COLO829 (cell line): ENCODE measurements around the gene VDR.

Source experiments
- DNase-seq: peaks from one replicate; pipeline ENCODE4 v3.0.0; 2012; ENCODE audit warnings: low spot score

Gene VDR

DNA sequence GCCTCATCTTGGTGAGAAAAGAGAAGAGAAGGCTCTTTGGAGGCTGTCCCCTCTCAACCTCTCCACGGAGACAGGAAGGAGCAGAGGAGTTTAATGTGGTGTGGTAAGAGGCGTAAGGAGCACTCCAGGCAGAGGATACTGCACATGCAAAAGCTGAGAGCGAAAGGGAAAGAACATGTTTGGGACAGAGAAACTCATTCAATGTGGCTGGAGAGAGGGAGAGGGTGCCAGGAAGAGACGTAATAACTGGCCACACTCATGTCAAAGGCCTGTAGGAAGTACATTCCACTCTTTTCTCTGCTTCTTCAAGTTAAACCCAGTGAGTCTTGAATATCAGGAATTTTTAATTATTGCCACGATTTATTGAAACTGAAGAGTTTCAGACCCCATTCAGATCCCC is 12.0 kb downstream of the VDR start:
- DNase-seq, result no peak

DNA sequence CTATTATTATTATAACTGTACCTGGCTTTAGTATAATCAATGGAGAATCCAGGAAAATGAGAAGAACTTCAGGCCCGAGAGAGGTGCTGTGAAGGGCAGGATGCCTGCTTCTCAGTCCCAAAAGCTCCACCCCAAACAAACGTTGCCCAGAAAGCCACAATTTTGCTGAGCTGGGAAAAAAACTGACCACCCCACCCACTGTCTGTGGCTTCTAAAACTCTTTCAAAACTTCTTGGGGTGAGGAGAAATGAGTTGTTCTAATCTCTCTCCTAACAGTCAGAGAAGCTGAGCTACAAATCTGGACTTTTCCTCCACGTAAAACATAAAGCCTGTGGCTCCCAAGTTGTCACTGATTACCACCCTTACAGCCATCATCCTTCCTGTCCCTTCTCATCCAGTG is 13.4 kb downstream of the VDR start:
- DNase-seq, result no peak

GRCh38 chr12:47889040-47889439 is 15.8 kb downstream of the VDR start:
- no peak for DNase-seq

- DNase-seq, result no peak
Measured at GRCh38 chr12:47888153-47888819, 16.5 kb downstream of the VDR start.

- DNase-seq, result no peak
Measured at GRCh38 chr12:47887529-47887928, 17.3 kb downstream of the VDR start.

DNA sequence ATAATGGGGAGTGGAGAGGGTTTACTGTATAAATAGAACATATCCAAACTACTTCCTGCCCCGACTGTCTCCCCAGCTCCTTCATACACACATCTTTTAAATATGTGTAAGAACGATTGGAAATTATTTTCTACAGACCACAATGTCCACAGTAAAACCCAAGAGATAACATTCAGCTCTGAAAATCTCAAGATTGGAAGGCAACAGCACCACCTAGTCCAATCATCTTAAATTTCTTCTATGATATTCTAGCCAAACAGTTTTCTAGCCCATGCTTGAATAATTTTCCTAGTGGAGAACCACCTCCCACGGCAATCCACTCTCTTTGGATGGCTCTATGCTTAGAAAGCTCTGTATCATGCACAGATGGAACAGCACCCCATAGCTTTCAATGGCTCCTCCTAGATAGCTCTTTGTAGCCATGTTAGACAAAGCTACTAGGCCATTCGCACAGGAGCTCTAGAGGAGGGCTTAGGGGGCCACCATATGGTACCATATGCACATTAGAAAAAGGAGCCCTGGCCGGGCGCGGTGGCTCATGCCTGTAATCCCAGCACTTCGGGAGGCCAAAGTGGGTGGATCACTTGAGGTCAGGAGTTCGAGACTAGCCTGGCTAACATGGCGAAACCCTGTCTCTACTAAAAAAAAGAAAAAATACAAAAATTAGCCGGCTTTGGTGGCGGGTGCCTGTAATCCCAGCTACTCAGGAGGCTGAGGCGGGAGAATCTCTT is 18.1 kb downstream of the VDR start:
- no peak for DNase-seq

- DNase-seq, result no peak
Measured at GRCh38 chr12:47885566-47885965, 19.2 kb downstream of the VDR start.

DNA sequence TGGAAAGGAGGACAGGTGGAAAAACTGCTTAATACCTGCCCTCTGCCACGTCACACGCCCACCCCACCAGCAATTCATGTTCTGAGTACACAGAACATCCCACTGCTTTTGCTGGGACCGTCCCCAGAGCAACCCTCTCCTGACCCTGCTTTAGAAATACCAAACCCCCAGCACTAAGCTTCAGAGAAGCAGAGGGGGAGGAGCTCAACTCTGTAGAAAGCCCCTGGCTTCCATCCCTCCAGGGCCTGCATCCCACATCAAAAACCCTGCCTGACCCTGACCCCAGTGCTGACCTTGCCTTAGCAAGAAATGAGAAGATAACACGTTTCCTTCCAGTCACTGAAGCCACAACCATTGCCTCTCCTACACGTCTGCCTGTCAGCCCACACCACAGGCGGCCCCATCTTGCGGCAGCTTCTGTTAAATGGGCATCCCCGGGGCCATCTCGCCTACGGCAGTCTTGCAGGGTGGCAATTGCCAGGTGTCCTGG is 19.7 kb downstream of the VDR start:
- DNase-seq, result no peak

DNA sequence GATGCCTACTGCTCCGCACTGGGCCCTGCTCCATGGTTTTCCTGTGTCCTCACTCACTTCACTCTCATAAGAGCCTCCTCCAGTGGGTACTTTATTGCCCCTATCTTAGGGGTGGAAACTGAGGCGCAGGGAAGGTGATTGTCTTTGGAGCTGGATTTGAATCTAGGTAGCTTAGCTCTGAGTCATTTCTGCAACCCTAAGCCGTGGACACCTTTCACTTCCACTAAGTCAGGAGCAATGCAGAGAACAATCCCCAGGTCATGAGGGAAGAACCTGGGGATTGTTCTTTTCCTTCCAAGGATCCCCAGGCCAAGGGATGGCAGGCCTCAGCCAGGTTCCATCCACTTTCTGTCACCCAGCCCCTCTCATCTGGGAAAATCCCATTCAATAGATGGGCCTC is 20.3 kb downstream of the VDR start:
- no peak for DNase-seq

DNA sequence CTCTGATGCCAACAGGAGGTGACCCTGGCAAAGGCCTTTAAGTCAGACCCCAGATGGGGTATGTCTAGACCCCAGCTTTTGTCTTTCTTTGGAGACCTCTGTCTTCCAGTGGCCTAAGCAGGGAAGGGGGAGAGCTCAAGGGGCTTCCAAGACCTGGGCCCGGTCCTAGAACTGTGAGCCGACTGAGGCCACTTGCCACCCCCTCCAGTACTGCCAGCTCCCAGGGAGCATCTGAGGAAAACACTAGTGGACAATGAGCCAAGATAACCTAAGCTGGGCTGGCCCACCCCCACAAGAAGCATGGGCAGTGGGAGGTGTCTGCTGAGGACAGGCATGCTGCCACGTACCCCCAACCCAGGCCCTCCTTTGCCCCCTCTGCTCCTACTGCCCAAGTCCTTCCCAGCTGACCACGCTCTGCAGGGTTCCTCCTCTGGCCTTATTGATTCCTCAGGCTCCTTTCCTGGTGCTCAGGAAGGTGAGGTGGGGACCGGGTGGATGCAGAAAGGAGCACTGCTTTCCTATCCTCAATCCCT is 21.1 kb downstream of the VDR start:
- no peak for DNase-seq

DNA sequence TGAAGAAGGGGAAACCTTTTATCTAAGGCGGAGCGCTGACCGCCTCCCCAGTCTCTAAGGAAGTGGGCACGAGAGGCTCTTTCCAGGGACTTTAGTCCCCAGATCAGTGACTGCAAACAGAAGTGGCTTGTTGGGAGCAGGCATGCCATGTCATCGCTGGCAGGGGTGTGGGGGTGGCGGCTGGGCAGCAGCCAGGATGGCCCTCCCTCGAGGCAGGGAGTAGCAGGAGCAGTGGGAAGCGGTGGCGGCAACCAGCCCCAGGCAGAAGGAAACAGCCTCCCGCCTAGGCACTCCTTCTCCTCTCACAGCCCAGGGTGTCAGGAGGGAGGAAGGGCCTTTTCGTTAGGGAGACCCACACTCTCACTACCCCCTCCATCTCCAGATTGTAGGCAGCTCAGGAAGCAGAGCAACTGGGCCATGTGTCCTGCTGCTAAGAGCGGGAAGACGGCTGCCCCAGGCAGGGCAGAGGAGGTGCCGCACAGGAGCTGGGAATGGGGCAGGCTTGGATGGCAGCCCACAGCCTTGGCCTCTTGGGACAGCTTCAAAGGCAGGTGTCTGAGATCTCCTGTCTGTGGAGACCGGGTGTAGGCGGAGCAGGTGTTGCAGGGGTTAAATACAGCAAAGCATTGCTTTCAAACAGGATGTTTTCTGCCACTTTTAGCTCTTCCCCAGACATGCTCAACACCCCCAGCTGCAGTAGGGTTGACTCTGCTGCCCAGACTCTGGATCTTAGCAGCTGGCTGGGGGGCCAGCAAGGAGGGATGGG is 21.8 kb downstream of the VDR start:
- no peak for DNase-seq

DNA sequence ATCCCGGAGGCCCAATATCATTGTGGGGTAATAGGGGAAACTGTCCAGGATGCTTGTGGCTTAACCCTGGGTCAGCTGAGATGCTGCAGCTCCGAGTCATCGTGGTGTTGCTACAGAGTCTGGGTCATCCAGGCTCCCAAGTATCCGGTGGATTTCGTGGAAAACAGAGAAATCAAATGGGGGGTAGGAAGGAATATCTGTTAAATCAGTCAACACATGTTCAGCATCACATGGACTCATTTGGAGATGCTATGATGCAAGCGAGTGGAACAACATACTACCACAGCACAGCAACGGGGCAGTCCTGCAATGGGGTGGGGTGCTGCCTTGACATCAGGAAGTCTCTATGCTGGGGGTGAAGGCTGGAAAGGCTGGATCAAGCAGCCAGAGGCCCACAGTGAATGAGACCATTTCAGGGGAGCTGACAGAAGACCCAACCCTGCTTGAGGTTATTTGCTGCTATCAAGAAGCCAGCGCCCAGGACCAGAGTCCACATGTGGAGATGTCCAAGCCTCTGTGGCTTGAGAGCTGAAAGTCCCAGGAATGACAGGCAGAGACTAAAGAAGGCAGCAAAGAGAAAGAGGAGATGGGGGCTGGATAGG is 22.9 kb downstream of the VDR start:
- no peak for DNase-seq

DNA sequence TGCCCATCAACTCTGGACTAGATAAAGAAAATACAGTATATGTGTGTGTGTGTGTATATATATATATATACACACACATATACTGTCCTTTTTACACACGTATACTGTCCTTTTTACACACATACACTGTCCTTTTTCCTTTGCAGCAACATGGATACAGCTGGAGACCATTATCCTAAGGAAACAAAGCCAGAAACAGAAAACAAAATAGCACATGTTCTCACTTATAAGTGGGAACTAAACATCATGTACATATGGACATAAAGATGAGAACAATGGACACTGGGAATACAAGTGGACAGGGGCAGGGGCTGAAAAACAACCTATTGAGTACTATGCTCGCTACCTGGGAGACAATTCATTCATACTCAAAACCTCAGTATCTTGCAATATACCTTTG is 23.7 kb downstream of the VDR start:
- DNase-seq, result no peak

- no peak for DNase-seq
Measured at GRCh38 chr12:47878918-47879481, 25.8 kb downstream of the VDR start.

DNA sequence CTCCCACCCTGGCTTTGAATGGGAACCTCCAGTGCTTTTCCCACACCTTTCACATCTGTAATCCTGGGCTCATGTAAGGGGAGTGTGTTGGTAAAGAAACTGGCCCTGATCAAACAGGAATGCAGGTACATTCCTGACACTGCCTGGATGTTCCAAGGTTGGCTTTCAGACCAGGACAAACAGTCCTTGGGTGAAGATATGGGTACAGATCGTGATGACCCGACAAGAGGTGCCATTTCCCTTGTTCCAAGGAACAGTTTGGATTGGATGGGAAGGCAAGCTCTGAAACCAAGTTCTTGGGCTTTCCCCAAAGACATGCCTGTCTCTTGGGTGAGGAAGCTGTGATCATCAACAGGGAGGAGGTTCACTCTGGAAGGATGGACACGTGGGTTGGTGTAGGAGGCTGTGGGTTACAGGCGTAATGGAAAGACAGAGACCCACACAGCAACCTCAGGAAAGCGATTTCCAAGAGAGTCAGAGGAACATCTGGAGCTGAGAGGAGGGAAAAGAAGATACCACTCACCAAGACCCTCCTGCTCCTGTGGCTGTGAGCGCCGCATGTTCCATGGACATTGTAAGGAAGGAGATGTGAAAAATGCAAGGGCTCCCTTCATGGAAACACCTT is 26.4 kb downstream of the VDR start:
- DNase-seq, result no peak

- DNase-seq, result no peak
Measured at GRCh38 chr12:47877081-47877480, 27.7 kb downstream of the VDR start.

- DNase-seq, result no peak
Measured at GRCh38 chr12:47876440-47876960, 28.3 kb downstream of the VDR start.

- DNase-seq, result no peak
Measured at GRCh38 chr12:47875746-47876439, 28.9 kb downstream of the VDR start.

DNA sequence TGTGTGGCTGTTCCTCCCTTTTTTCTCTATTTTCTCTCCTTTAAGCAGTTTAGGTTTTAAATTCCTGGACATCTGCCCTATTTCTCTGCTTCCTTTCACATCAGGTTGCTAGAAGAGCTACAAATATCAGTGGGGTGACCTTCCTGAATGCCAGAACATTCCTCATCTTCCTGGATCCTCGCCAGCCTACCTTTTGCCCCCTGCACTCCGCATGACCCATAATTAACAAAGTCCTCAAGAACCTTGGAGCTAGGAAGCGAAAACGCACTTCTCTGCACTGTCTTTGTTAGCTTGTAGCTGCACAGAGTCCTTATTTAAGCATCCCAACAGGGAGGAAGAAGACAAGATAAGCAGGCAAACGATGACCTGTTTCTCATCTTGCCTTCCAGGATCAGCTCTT is 30.5 kb downstream of the VDR start:
- DNase-seq, result no peak

DNA sequence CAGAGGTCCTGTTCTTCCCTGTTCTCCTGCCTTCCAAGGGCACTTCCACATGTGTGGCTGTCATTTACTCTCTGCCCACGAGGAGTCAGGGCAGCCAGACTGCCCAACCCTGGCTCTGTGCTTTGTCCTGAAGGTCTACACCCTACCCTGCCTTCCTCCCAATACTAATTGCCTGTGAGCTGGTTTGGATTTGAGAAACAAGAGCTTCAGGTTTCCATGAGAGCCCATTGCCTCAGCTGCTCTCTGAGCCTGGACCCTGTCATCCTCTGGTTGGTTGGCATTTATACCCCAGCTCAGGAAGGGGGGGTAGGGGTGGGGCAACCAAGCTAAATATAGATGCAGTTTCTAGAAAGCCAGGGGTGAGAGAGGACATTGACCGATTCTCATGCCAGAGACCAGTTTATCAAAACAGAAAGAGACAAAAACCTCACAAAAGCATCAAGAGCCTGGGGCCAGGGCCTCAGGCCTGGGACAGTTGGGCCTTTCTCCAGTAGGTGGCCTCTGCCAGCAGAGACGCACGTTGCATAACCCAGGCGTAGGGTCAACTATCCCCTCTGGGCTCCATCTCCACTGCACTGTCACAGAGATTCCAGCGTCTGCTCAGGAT is 34.5 kb downstream of the VDR start:
- peak; percentile 26 for DNase-seq
